Neural progenitor cell (in vitro differentiated cells): ENCODE measurements around the gene KLHL7.

ENCODE experiments used
- CTCF ChIP-seq: fragments of 200-600 bp; sonication (generic); IDR thresholded peaks from 2 replicates; pipeline ENCODE4 v1.5.1; 2017; ENCODE audit warnings: antibody characterized with exemption, mild to moderate bottlenecking
- EZH2 ChIP-seq: fragments of 200-600 bp; sonication (generic); IDR thresholded peaks from 2 replicates; pipeline ENCODE4 v1.6.1; 2017; ENCODE audit warnings: antibody characterized with exemption, mild to moderate bottlenecking, moderate library complexity

- TF ChIP-seq EZH2 (no peak), CTCF (no peak)
These were observed 39.6 kb upstream of the KLHL7 start for GRCh38 chr7:23065974-23066373.
